SK-N-MC (cell line): ENCODE measurements around the gene MAGI1.
"Not testable (repeated sequence)": the region's sequence is repeated elsewhere in the genome, so short reads cannot be mapped to it uniquely, and the experiment has no call there.

ENCODE experiments used
- DNase-seq: peaks from one replicate; pipeline ENCODE4 v3.0.0-alpha.2; 2011; ENCODE audit warnings: low read depth, low spot score
- H3K27ac ChIP-seq: fragments of 200-600 bp; sonication (generic); 2 replicates; pipeline ENCODE4 v1.5.1; 2016; ENCODE audit warnings: mixed run types
- H3K36me3 ChIP-seq: fragments of 200-600 bp; sonication (generic); 2 replicates; pipeline ENCODE4 v1.6.1; 2017; ENCODE audit warnings: antibody characterized with exemption, low read length, mixed read lengths; ENCODE audit not compliant: insufficient read depth
- H3K4me3 ChIP-seq: fragments of 200-600 bp; sonication (generic); 2 replicates; pipeline ENCODE4 v1.5.1; 2016
- H3K9ac ChIP-seq: fragments of 200-600 bp; sonication (generic); 2 replicates; pipeline ENCODE4 v1.8.0; 2017; ENCODE audit warnings: mixed run types, mixed read lengths; ENCODE audit not compliant: insufficient read length
- H3K9me3 ChIP-seq: fragments of 200-600 bp; sonication (generic); 2 replicates; pipeline ENCODE4 v1.6.1; 2017; ENCODE audit warnings: low read depth, mild to moderate bottlenecking, antibody characterized with exemption, low read length, moderate library complexity, mixed read lengths
- EZH2 ChIP-seq: fragments of 200-600 bp; sonication (generic); IDR thresholded peaks from one replicate; pipeline ENCODE4 v1.6.1; 2017; ENCODE audit warnings: antibody characterized with exemption
- FOXP2 ChIP-seq: optimal IDR thresholded peaks from 2 replicates; pipeline ENCODE3; 2011; ENCODE audit warnings: mild to moderate bottlenecking, moderate library complexity; ENCODE audit not compliant: insufficient read depth; ENCODE audit errors: extremely low read length, control extremely low read depth
- POLR2AphosphoS5 ChIP-seq: IDR thresholded peaks from 2 replicates; pipeline ENCODE4 v1.6.1; 2012; ENCODE audit warnings: mild to moderate bottlenecking, low read depth, low read length, borderline replicate concordance

The MAGI1 gene

DNA sequence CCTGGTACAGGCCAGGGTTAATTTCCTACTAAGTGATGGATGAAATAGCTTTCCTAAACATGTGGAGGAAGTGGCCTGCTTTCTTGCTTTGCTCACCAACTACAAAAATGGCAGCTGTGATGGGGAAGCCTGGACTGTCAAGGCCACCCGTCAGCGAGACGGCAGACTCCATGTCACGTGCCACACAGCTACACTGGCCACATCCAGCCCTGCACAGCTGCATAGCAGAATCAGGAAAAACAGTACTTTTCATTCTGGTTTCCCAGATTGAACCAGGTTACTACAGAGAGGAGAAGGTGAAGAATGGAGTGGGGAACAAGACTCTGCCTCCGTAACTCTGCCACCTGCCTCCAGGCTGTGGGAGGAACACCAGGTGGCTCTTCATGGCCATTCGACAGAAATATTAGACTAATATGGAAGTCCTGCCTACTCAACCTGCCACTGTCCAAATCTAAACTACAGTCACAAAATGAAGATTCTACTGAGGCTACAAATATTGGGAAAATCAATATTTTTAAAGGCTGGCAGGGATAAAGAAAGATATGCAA is 174.3 kb downstream of the MAGI1 start:
- H3K27ac ChIP-seq = no peak overlapping the region
- H3K4me3 ChIP-seq = no peak overlapping the region
- TF ChIP-seq POLR2AphosphoS5 (no peak), FOXP2 (no peak), EZH2 (no peak)
- no peaks in the 10 kb centered on the region for H3K9me3 ChIP-seq
- no peak for DNase-seq
- H3K36me3 ChIP-seq = no peaks in the 10 kb centered on the region
- no peak overlapping the region for H3K9ac ChIP-seq

DNA sequence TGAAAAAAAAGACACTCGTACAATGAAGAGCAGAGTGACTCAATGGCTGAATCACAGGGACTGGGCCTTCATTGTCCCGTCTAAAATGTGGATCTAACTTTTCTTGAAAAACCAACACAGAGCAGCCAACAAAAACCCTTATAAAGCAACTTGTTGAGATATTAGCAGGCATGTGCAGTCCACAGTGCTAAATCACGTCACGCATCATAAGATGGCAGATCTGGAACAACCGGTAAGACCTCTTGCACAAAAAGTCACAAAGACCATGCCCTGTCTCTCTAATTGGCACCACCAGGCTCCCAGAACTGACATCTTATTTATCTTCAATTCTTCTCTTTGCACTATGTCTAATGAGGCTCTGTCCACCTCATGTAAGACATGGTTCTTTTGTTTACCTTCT is 177.0 kb downstream of the MAGI1 start:
- Histone ChIP-seq H3K9me3 (no peaks in the 10 kb centered on the region), H3K27ac (no peak overlapping the region), H3K36me3 (no peaks in the 10 kb centered on the region), H3K4me3 (no peak overlapping the region), H3K9ac (no peak overlapping the region)
- DNase-seq = no peak
- no peak for TF ChIP-seq POLR2AphosphoS5
- TF ChIP-seq FOXP2 = no peak
- no peak for TF ChIP-seq EZH2

DNA sequence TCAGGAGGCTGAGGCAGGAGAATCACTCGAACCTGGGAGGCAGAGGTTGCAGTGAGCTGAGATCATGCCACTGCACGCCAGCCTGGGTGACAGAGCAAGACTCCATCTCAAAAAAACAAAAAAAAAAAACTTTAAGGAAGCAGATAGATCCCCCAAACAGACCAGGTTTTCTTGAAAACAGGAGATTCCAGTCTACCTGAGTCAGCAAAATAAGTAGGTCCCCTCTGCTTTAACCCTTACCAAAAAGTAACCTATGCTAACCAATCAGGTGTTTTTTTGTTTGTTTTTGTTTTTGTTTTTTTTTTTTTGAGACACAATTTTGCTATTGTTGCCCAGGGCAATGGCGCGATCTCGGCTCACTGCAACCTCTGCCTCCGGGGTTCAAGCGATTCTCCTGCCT is 179.1 kb downstream of the MAGI1 start:
- not testable (repeated sequence) for H3K27ac ChIP-seq, DNase-seq, H3K36me3 ChIP-seq, H3K9ac ChIP-seq, H3K9me3 ChIP-seq, H3K4me3 ChIP-seq

DNA sequence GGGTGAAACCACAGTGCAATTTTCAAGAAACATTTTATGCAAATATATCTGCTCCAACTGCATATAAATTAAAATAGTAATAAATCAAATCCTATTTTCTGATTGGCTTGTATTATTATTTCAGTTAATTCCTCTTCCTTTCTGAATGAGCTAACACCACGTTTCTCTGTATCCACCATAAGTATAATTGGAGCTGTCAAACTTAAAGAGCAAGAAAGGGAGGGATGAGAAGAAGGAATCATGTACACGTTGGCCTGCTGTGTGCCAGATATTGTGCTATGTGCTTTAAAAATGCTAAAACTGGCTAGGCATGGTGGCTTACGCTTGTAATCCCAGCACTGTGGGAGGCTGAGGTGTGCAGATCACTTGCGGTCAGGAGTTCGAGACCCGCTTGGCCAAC is 180.0 kb downstream of the MAGI1 start:
- H3K36me3 ChIP-seq = no peaks in the 10 kb centered on the region
- no peak overlapping the region for H3K9ac ChIP-seq
- H3K27ac ChIP-seq = no peak overlapping the region
- H3K9me3 ChIP-seq = no peaks in the 10 kb centered on the region
- DNase-seq = no peak
- no peak overlapping the region for H3K4me3 ChIP-seq
- no peak for TF ChIP-seq EZH2
- TF ChIP-seq POLR2AphosphoS5 = no peak
- no peak for TF ChIP-seq FOXP2

DNA sequence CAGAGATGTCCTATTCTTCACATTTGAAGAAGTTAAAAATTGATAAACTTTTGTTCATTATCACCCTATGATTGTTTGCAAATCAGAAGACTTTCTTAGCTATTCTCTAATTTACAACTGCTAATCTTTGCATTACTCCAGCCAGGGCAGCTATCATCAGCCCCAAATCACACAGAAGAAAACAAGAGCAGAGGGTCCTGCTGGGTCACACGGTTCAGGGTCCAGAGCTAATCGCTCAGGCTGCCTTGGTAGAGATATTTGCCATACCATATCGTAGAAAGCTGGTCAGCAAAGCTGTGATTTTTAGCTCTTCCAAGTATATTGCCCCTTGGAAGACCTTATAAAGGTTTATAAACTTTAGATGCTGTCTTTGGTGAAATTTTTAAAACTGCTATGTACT is 181.4 kb downstream of the MAGI1 start:
- no peaks in the 10 kb centered on the region for H3K36me3 ChIP-seq

DNA sequence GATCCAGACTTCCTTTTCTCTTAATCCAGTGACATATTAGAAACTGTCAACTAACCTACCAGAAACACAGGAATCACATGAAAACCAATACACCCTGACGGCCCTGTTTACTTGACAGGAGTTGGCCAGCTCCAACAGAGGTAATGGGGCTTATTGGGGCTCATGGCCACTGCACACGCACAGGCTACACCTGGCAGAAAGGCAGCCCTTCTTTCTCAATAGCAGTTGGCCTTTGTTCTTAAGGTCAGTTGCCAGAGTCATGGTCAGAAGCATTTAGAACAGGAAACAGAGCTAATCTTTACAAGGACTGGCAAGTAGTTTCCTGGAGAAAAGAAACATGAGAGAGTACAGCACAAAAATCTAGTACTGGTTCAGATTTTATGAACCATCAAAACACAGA is 181.8 kb downstream of the MAGI1 start:
- Histone ChIP-seq H3K27ac (no peak overlapping the region), H3K9ac (no peak overlapping the region), H3K36me3 (no peaks in the 10 kb centered on the region), H3K9me3 (no peaks in the 10 kb centered on the region), H3K4me3 (no peak overlapping the region)
- TF ChIP-seq POLR2AphosphoS5 = no peak
- TF ChIP-seq FOXP2 = no peak
- no peak for TF ChIP-seq EZH2
- DNase-seq = no peak

More for the DNA sequence above, 181.4 kb downstream of the MAGI1 start:
- no peak overlapping the region for H3K4me3 ChIP-seq
- no peaks in the 10 kb centered on the region for H3K9me3 ChIP-seq
- DNase-seq = no peak
- H3K9ac ChIP-seq = no peak overlapping the region
- no peak overlapping the region for H3K27ac ChIP-seq
- TF ChIP-seq POLR2AphosphoS5 (no peak), EZH2 (no peak), FOXP2 (no peak)

DNA sequence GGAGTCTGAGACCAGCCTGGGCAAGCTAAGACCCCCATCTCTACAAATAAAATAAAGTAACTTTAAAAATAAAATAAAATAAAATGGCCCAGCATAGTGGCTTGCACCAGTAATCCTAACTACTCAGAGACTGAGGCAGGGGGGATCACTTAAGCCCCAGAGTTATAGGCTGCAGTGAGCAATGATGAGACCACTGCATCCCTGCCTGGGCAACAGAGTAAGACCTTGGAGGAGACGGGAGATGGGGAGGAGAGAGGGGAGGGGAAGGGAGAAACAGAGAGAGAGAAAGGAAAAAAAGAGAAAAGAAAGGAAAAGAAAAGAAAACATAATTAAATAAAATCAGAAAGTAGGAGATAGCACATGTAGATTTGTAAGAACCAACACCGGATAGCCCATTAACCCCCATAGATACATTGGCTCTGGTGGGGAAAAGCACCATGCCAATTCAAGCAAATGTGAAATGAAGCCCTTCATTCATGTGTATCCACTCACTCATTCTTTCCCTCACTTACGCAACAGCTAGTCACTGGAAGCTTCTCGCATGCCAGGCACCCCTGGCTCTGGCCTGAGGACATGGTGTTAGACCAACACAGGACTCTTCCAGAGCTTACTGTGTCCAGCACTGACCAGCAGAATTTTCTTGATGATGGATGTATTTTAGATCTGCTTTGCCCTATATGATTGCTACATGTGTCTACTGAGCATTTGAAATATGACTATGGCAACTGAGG is 183.2 kb downstream of the MAGI1 start:
- TF ChIP-seq EZH2 (no peak), FOXP2 (no peak), POLR2AphosphoS5 (no peak)
- Histone ChIP-seq H3K9me3 (no peaks in the 10 kb centered on the region), H3K9ac (no peak overlapping the region), H3K27ac (no peak overlapping the region), H3K4me3 (no peak overlapping the region), H3K36me3 (no peaks in the 10 kb centered on the region)
- DNase-seq = no peak

DNA sequence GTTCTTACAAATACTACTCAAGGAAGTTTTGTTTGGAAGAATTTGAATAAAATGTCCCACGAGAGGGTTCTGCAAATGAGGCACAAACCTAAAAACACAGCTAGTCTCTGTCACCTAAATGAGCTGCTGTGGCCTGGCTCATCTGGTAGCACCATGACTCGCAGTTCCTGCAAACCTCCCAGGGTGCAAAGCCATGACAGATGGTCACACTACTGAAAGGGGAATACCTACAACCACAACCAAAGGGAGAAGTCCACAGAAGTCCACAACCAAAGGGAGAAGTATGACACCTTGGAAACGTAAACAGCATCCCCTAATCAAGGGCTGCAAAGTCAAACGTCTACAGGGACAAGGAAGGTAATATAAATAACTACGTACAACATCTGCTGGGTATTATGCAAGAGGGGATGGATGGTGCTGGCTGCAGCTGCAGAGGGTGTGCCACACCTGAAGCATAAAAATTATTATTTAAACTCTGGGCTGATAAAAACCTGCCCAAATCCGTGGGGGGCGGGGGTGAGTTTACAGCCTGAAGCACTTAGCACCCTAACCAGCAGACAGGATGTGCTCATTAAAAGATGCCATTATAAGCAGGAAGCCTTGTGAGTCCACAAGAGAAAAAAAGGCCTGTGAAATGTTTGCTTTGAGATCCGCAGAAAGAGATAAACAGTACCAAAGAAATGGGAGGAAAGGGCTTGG is 184.0 kb downstream of the MAGI1 start:
- Histone ChIP-seq H3K9ac (no peak overlapping the region), H3K9me3 (no peaks in the 10 kb centered on the region), H3K27ac (no peak overlapping the region), H3K4me3 (no peak overlapping the region), H3K36me3 (no peaks in the 10 kb centered on the region)
- DNase-seq = no peak
- TF ChIP-seq EZH2 (no peak), FOXP2 (no peak), POLR2AphosphoS5 (no peak)

DNA sequence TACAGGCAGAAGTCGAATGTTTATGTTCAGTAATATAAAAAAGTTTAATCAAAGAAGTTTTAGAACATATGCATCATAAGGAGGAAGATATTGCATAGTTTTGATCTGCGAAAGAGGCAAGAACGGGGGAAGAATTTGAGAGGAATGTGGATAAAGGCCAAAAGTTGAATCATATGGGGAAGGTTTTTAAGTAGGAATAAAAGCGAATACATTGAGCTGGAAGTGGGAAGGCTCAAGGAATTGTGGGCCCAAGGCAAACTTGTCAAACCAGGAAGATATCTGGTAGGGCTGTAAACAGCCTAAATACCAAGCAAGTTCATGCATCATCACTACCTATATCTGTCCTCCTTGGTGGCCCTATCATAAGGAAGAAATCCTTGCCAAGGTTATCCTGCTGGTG is 186.9 kb downstream of the MAGI1 start:
- no peak for TF ChIP-seq POLR2AphosphoS5
- no peak for TF ChIP-seq EZH2
- TF ChIP-seq FOXP2 = no peak
- Histone ChIP-seq H3K36me3 (no peaks in the 10 kb centered on the region), H3K9ac (no peak overlapping the region), H3K9me3 (no peaks in the 10 kb centered on the region), H3K4me3 (no peak overlapping the region), H3K27ac (peak overlapping the region; percentile 42; the same call in 1 of the 2 replicates)
- no peak for DNase-seq

DNA sequence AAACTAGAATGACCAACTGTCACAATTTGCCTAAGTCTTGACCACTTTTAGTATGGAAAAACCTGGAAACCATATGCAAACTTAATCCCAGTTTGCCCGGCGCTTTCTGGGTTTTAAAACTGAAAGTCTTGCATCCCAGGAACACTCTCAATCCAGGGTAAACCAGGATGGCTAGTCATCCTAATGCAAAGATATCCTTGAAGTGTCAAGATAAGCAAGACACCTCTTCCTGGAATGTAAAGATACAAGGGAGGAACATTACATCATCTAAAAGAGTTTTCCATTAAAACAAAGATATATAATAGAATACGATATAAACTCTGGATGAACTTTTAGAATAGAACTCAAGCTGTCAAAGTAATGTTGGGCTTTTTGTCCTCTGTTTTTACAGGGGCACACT is 188.5 kb downstream of the MAGI1 start:
- TF ChIP-seq EZH2 (no peak), POLR2AphosphoS5 (no peak), FOXP2 (no peak)
- Histone ChIP-seq H3K4me3 (no peak overlapping the region), H3K36me3 (no peaks in the 10 kb centered on the region), H3K9ac (no peak overlapping the region), H3K9me3 (no peaks in the 10 kb centered on the region), H3K27ac (no peak overlapping the region)
- DNase-seq = no peak
